ENCODE results near the gene KCNMA1.

Gene KCNMA1

DNA sequence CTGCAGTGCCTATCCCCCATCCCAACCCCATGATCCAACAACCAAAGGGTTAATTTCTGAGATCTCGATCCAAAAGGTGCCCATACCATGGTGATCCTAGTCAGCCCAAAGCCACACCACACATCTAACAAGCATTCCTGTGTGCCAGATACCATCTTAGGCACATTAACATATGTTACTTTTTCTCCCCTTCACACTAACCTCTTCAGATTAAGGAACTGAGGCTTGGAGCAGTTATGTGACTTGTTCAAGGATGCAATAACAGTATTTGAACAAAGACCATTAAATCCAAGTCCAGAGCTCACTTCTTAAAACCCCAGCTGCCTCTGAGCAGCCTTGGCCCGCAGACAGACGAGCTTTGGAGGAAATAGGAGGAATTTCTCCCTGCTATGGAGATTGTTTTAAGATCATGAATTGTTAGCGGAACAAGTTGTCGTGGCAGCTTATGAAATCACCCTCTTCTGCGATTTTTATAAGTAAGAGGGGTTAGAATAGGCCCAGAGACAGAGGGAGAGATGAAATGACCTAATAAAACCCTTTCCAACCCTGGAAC, 327.2 kb downstream of the KCNMA1 start:
- DNase-seq, result no peak

DNA sequence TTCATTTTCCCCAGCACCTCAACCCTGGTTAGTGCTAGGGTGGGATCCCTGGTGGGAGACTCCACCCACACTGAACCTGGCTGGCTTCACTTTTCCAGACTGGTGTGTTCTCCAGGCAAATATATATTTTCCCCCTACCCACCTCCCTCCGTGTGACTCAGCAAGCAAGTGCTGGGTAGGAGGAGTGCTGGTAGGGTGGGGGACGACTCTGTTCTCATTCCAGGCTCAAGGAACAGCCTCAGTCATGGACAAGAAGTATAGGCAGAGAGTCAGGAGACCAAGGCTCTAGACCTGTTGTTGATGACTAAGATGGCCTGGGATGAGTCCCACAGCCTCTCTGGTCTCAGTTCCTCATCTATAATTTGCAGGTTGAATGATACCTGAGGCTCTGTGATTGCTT, 328.1 kb downstream of the KCNMA1 start:
- no peak for DNase-seq

DNA sequence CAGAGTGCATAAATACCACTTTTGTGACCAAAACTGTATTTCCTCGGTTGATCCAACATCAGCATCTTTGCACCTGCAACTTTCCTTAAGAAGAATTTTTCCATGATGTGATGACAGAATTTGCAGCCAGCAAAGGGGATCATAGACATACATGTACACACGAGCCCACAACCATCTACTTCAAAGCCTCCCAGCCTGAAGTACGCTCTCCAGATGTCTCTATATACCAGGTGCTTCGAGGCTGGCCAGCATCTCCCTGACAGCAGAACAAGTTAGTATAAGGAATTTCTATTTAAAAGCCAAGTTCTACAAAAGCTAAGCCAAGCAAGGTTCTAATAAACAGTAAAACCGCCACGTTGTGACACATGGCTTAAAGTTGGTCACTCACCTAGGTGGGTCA, 328.5 kb downstream of the KCNMA1 start:
- DNase-seq, result no peak

DNA sequence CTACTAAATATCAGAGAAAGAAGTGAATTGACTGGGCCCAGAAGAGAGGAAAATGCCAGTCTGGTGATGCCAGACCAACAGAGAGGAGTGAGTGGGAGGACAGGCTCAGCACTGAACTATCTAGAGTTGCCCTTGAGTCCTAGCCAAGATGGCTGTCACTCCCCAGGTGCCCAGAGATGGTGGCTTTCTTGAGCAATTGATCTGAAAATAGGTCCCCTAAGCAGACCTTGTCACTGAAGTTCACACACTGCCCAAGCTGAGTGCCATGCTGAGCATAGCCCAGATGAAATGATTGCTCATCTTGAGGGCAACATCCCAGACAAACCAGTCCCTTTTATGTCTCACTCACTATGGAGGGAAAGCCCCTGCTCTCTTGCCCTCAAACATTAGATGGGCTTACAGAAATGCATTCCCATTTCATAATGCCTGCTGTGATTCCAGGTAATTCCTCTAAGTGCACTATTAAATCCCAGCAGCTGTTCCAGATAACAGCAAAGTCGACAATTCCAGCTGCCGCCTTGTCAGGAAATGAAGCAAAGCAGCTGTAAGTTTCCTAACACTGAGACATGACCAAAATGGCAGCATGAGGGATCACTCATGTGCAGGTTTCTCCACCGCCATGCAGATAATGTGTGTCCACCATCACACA, 329.4 kb downstream of the KCNMA1 start:
- no peak for DNase-seq

DNA sequence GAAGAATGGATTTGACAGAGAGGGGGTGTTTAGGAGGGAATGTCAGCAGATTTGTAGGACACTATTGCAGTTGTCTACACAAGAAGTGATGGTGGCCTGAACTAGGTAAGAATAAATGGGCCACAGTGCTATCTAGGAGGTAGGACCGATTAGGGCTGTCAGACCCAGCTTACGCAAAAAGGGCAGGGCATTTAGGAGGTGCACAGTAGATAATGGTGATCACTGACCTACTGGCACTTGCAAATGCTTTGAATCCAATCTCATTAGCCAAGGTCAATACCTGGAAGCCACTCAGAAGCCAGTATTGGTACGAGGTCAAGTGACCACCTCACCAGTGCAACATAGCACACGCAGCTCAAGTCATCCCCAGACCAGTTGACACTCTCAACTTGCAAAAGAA, 330.9 kb downstream of the KCNMA1 start:
- no peak for DNase-seq

DNA sequence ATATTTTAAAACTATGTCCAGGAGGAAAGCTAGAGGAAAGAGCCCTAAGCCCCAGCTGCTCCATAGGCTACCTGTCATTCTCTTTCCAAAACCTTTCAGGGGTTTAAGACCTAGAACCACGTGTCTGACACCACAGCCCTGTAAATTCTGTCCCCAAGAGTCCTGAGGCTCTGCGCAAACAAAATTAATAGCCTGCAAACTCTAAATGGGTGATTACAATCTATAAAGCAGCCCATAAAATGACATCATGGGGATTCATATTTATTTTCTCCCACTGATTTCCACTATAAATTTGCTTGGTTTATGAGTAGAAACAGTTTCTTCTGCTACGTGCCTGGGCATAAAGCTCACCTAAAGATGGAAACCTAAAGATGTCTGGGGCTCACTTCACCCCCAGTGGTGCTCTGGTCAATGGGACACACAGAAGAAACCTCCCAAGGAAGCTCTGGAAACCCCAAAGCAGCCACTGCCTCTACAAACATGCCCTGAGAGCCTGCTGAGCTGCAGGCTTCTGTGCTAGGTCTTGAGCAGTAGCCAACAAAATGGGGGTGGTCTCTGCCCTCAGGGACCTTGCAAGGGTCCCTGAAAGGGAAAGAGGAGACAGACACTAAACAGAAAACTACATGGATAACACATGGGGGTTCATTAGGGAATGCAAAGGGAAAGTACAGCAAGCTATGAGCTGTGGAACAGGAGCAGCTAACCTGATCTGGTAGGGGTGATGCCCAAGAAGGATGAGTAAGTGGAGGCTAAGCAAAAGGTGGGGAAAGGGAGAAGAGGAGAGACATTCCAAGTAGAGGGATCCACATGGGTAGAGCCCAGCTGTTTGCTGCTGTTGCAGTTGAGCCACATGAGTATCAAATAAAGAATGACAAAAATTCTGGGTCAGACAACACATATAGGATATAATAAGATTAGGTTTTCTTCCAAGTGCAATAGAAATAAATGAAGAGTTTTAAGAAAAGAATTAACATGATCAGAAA, 331.7 kb downstream of the KCNMA1 start:
- DNase-seq, result no peak

DNA sequence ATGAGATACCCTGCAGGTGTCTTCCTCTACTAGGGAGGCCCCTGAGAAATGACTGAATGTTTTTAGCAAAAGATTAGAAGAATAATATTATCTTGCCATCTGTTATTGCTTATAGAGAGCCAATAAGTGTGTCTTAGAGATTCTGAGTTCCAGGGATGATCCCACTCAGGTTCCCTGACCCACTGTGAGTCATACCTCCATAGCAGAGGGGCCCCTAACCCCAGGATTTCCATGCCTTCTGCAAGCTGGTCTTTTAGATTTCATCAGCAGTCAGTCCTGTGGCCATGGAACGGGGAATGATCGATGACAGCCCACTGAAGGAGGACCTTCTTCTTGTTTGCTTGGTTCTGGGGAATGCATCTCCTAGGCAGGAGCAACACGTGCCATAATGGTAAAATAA, 333.4 kb downstream of the KCNMA1 start:
- DNase-seq, result no peak

DNA sequence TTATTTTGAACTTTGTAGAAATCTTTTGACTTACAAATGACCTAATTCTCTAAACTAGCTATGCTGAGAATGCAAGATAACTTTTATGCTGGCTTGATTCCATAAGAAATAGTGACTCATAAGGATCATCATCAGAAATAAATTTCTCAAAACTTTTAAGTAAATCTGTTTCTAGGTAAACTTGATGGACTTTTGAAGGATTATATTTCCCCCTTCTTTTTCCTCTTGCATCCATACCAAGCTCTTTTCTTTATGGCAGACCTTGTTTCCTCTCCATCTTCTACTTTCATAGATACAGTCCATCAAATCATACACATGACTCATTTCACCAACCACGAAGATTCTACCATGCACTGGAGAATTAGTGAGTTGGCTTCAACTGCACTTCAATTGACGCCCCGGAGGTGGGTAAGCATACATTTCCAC, 336.3 kb downstream of the KCNMA1 start:
- no peak for DNase-seq

DNA sequence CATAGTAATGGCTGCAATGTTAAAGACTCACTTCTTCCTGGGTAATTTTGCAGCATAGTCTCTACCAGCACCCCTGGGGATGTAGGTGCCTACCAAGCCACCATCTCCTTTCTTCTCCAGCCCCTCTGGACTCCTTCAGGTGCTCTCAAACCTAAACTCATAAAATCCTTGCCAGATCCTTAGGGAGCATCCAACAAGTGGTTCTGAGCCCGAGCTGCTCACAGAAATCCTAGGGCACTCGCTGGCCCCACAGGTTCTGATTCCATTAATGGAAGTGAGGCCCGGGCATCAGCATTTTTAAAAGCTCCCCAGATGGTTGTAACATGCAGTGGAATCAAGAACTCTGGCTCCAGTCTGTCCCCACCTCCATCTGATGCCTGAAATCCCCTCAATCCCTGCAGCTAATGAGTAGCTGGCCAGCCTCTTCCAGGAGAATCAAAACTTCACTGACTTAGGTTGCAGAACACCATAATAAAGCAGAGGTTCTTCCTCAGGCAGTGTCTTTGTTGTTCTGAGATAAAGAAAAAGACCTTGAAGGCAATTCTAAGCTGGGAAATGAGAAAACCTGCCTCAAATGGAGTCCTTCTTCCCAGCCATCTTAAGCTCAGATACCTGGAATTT, 336.8 kb downstream of the KCNMA1 start:
- DNase-seq, result no peak

DNA sequence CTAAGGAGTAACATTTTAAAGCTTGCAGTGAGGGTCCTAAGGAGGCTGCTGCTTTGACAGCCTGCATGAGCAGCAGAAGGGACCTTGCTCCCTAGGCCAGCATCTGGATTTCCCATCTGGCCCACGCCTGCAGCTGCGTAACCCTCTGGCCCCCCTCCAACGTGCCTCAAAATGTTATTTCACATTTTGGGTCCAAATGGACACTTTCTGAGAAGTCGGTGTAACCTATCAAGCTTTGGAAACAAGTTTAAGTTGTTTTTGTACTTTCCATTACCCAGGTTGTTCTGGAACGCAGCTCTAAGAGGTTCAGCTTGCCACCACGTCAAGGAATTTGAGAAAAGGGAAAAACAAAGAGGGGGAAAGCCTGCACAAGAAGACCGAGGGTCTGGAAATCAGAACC, 338.3 kb downstream of the KCNMA1 start:
- no peak for DNase-seq

DNA sequence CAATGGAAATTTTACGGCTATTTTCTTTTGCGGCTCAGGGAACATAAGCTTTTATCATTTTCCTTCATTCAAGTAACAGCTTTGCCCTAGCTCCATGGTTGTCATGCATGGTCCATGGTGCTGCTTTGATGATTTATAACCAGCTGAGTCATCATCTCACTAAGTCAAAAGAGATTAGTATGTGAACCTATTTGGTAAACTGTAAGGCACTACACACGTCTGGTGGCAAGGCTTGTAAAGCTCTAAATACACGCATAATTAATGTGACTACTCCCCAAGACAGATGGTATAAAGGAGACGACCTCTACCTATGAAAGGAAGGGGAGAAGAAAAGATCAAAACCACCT, 340.2 kb downstream of the KCNMA1 start:
- no peak for DNase-seq

DNA sequence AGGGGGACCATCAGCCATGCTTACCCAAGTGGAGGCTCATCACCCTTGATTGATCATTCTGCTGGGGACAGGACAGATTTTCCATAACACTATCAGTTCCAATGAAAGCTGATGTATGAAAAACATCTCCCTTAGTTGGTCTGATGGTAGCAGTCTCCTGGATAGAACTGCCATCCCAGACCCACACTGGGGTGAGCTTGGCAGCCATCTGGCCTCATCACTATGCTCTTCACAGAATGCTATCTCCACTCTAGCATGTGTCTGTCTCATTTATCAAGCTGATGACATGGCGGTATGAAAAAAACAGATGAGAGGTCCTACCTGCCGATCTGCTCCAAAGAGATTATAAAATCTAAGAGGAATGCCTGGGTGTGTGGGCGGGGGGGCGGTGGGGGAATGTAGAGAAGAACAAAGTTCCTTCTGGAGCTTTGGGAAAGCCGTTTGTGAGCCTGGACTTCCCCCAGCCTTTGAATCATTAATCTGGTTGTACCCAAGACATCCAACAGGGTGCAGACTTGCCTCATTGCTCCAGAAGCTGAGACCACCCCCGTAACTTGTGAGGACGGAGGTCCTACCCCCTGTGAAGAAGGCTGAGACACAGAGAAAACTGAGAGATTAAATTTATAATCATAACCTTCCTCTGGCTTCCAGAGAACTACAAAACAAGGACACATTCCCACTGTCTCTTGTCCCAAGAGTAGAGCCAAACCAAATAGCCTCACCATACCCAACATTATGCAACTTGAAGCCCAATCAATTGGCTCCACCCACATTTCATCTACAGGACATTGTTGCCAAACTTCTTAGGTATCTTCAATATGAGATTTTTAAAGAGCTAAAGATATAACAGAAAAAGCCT, 340.8 kb downstream of the KCNMA1 start:
- DNase-seq, result no peak

DNA sequence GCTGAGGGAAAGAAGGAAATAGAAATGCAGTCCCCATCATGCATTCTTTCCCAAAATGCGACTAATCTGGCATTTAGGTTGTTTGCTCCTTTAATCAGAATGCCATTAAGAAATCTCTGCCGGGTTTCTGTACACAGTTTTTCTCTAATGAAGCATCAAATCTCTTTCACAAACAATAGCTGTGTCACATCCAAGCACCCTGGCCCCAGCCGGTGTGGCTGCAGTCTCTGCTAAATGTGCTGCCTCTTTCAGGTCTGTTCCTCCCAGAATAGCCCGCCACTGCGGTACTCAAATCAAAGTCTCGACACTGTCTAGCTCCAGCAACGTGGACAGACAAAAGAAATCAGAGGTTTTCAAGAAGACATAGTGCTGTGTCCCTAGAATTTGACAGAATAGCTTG, 343.8 kb downstream of the KCNMA1 start:
- no peak for DNase-seq

DNA sequence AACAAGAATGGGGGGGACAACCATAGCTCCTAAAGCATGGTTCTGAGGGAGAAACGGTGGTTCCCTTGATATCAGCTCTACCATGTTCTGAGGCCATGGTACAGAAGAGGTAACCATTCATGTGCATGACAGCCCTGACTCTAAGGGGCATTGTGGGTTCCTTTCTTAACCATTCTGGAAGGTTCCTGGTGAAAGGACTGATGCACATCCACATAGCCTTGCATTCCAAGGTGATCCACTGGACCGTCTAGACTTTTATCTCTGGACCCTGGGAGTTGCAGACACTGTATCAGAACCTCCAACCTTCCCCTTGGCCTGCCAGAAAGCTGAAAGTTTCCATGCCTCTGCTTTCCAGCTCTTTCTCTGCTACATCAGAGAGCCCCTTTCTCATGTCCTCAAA, 344.3 kb downstream of the KCNMA1 start:
- DNase-seq, result no peak

DNA sequence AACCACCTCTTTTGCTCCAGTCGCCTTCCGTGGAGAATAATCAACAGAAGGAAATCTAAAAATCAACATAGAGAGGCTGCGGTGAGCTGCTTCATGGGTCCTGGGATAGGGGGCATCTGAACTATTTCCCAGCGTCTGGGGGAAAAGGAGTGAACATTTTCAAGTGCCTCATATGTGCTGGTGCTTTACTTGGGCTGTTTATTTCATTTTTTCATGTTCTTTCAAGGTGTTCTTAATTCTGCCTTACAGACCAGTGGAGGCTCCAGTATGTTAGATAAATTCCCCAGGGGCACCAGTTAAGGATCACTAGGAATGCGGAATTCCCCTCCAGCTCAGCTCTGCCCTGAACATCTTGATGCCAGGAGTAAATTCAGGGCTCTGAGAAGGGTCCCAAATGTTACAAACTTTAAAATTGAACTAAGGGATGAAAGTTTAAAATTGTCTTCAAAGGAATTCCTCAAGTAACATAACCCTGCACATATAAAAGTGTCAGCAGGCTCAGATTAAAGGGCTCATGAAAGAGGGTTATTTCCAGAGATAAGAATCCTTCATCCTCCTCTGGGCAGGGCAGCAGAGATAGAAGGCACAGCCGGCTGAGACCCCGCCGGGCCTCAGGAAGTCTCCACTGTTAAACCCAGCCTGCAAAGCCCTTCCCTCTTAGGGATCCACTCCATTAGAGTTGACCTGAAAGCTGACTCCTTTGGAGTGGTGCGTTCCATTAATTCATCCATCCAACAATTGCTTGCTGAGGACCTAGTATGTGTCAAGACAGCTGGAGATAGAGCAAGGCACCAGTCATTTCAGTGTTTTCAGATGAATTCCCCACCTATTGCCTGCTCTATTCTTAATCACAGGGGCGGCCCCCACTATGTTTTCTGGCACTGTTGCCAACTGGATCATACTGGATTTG, 345.8 kb downstream of the KCNMA1 start:
- DNase-seq, result no peak

DNA sequence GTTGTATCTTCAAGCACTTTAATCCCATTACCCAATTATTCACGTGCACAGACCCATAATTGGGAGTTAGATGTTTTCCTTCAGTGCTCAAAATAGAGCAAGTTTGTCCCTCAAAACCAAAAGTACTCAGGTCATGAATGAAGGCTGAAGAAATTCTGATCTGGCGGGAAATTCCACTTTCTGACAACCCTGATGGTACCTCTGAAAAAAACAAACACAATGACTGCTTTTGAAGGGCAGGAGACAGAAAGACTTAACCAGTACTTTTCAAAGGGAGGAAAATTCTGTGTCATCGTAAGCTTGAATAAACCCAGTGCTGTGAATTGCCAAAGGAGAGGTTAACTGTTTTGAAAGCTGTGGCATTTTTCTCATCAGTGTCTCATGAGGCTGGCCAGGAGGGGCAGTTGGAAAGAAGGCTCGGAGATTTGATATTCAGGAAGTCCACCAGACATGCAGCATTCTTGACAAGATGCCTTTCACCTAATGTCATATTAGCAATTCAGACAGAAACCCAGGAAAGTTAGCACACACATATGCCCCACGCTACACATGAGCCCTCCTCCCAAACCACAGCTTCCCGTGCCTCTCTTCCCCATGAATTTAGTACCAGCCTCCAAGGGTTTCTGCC, 347.0 kb downstream of the KCNMA1 start:
- DNase-seq, result no peak

DNA sequence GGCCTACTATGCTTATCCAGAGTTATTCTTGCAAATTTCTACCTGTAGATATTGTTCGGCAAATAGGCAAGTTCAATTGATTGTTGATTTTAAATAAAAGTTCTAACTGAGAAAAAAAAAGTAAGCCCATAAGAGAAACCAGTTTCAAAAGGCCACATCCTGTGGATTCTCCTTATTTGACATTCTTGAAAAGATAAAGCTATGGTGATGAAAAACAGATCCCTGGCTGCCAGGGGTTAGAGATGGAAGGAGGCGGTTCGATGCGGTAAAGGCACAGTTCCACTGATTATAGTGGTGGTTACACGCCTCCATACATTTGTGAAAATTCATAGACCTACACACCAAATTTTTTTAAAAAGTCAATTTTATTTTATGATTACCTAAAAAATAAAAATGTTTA, 347.8 kb downstream of the KCNMA1 start:
- DNase-seq, result no peak

DNA sequence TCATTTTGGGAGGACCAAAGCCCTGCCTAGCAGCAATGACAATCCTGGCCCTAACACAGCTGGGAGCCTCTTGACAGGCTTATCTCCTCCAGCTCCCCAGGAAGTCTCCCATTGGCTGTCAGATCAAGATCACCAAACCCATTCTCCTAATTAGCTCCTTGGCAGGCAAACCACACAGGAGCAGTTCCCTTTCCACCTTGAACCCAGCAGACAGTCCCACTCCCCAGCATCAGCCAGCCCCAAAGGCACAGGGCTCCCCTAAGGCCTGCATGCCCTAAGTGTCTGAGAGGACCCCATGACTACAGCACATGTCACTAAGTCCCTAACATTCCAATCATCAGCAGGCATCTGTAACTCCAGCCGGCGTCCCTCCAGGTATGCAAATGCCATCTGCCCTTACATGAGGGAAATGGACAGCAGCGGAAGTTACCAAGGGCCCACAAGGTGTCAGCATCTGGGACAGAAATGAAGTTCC, 348.5 kb downstream of the KCNMA1 start:
- DNase-seq, result no peak

DNA sequence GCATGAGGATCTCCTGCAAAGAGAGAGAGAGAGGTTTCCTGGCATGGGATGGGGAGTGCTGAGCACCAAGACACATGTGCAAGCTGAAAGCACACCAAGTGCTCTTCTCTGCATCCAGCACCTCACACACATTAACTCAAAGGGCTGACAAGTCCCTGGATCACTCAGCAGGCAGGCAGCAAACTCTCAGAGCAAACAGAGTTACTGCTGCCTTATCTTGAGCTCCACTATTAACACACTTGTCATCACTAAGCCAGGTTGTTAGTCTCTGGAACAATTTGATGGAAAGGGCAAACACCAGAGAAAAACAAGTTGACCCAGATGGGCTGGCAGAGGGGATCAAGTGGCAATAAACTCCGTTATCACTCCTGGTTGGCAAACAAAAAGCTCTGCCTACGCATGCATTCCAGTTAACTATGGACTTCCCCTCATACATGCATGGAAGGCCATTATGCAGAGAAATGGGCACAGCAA, 349.9 kb downstream of the KCNMA1 start:
- DNase-seq, result no peak

All from stimulated activated CD4-positive, alpha-beta T cell treated with anti-CD3 and anti-CD28 coated beads, Interleukin-2, amount 100 ng/mL, for 24 hours (primary cell).